ENCODE data around the gene ABAT.

ABAT gene

DNA sequence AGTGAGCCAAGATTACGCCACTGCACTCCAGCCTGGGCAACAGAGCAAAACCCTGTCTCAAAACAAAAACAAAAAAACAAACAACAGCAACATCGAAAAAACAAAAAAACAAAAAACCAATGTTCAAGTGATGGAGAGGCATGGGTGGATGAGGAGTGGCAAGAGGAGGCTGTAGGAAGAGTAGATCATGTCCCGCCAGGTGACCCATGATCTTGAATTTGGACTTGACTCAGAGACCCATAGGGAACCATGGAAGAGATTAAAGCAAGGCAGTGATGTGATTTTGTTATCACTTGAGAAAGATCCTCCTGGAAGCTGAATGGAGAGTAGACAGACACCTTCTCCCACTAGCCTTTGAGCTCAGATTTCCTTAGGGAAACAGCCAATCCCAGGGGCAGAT is 11.2 kb downstream of the ABAT start:
- TF ChIP-seq TAF1 (IDR thresholded peaks at IDR 0.05; ENCODE audit: borderline replicate concordance, insufficient read depth, low read length) (no peak), FOXP2 (optimal IDR thresholded peaks at IDR 0.05; ENCODE audit: borderline replicate concordance, extremely low read depth, extremely low read length, insufficient read depth) (no peak), SIN3A (IDR thresholded peaks at IDR 0.05; ENCODE audit: borderline replicate concordance, insufficient read depth, low read length) (no peak), POLR2AphosphoS5 (IDR thresholded peaks at IDR 0.05; ENCODE audit: low read depth, low read length) (no peak)
- TF ChIP-seq, protein P1, sequence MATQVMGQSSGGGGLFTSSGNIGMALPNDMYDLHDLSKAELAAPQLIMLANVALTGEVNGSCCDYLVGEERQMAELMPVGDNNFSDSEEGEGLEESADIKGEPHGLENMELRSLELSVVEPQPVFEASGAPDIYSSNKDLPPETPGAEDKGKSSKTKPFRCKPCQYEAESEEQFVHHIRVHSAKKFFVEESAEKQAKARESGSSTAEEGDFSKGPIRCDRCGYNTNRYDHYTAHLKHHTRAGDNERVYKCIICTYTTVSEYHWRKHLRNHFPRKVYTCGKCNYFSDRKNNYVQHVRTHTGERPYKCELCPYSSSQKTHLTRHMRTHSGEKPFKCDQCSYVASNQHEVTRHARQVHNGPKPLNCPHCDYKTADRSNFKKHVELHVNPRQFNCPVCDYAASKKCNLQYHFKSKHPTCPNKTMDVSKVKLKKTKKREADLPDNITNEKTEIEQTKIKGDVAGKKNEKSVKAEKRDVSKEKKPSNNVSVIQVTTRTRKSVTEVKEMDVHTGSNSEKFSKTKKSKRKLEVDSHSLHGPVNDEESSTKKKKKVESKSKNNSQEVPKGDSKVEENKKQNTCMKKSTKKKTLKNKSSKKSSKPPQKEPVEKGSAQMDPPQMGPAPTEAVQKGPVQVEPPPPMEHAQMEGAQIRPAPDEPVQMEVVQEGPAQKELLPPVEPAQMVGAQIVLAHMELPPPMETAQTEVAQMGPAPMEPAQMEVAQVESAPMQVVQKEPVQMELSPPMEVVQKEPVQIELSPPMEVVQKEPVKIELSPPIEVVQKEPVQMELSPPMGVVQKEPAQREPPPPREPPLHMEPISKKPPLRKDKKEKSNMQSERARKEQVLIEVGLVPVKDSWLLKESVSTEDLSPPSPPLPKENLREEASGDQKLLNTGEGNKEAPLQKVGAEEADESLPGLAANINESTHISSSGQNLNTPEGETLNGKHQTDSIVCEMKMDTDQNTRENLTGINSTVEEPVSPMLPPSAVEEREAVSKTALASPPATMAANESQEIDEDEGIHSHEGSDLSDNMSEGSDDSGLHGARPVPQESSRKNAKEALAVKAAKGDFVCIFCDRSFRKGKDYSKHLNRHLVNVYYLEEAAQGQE (IDR thresholded peaks at IDR 0.05; ENCODE audit: insufficient read depth in 1 of 2, low read depth in 2 of 2, low read length in 2 of 2): no peak

DNA sequence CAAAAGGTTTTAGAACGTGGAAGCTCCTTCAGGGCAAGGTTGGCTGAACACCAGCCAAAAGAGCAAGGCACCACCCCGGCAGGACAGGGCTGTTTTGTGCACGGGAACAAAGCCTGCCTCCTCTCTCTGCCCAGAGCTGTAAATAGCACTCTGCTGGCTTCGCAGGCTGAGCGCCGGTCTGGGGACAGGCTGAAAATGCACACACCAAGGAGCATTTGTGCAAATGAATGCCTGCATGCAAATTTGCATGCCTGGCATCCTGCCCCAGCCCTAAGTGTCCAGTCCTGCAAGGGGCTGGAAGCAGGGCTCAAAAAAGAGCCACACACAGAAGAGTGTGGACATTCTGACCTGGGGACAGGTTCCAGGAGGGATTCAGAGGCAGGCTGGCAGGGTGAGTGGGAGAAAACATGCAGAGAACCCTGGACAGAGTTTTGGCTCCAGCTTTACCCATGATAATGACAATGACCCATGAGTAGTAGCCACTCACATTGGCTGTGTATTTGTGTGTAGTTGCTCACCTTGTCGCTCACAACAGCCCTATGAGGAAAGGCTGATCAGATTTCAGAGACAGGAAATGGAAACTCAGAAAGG is 11.7 kb downstream of the ABAT start:
- no peak for TF ChIP-seq FOXP2 (optimal IDR thresholded peaks at IDR 0.05; ENCODE audit: borderline replicate concordance, extremely low read depth, extremely low read length, insufficient read depth)
- TF ChIP-seq TAF1 (IDR thresholded peaks at IDR 0.05; ENCODE audit: borderline replicate concordance, insufficient read depth, low read length): no peak
- no peak for TF ChIP-seq SIN3A (IDR thresholded peaks at IDR 0.05; ENCODE audit: borderline replicate concordance, insufficient read depth, low read length)
- no peak for TF ChIP-seq POLR2AphosphoS5 (IDR thresholded peaks at IDR 0.05; ENCODE audit: low read depth, low read length)
- TF ChIP-seq, protein P1 (IDR thresholded peaks at IDR 0.05; ENCODE audit: insufficient read depth in 1 of 2, low read depth in 2 of 2, low read length in 2 of 2): no peak

GRCh38 chr16:8686879-8687278 is 12.5 kb downstream of the ABAT start:
- TF ChIP-seq TAF1 (IDR thresholded peaks at IDR 0.05; ENCODE audit: borderline replicate concordance, insufficient read depth, low read length) (no peak), FOXP2 (optimal IDR thresholded peaks at IDR 0.05; ENCODE audit: borderline replicate concordance, extremely low read depth, extremely low read length, insufficient read depth) (no peak), SIN3A (IDR thresholded peaks at IDR 0.05; ENCODE audit: borderline replicate concordance, insufficient read depth, low read length) (no peak), POLR2AphosphoS5 (IDR thresholded peaks at IDR 0.05; ENCODE audit: low read depth, low read length) (no peak)
- TF ChIP-seq, protein P1 (IDR thresholded peaks at IDR 0.05; ENCODE audit: insufficient read depth in 1 of 2, low read depth in 2 of 2, low read length in 2 of 2): no peak

DNA sequence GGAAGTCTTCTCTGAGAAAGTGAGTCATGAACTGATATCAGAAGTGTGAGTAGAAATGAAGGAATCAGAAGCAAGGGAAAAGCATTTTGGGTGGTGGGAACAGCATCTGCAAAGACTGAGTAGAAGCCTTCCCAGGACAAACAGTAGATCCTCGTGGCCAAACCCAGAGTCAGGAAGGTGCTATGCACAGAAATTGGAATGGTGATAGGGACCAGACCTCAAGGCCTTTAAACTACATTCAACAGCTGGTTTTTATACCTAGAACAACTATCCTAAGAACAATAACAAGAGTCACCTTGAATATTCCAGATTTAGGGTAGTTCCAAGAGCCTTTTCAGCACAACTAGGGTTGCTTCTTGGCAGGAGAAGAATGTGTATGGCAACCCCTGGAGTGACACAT is 15.3 kb downstream of the ABAT start:
- TF ChIP-seq SIN3A (IDR thresholded peaks at IDR 0.05; ENCODE audit: borderline replicate concordance, insufficient read depth, low read length) (no peak), POLR2AphosphoS5 (IDR thresholded peaks at IDR 0.05; ENCODE audit: low read depth, low read length) (no peak), FOXP2 (optimal IDR thresholded peaks at IDR 0.05; ENCODE audit: borderline replicate concordance, extremely low read depth, extremely low read length, insufficient read depth) (no peak), TAF1 (IDR thresholded peaks at IDR 0.05; ENCODE audit: borderline replicate concordance, insufficient read depth, low read length) (no peak)

- no peak for TF ChIP-seq POLR2AphosphoS5 (IDR thresholded peaks at IDR 0.05; ENCODE audit: low read depth, low read length)
- TF ChIP-seq, protein P1 (IDR thresholded peaks at IDR 0.05; ENCODE audit: insufficient read depth in 1 of 2, low read depth in 2 of 2, low read length in 2 of 2): no peak
- no peak for TF ChIP-seq SIN3A (IDR thresholded peaks at IDR 0.05; ENCODE audit: borderline replicate concordance, insufficient read depth, low read length)
- no peak for TF ChIP-seq TAF1 (IDR thresholded peaks at IDR 0.05; ENCODE audit: borderline replicate concordance, insufficient read depth, low read length)
- TF ChIP-seq FOXP2 (optimal IDR thresholded peaks at IDR 0.05; ENCODE audit: borderline replicate concordance, extremely low read depth, extremely low read length, insufficient read depth): no peak
Measured at GRCh38 chr16:8691728-8692127, 17.3 kb downstream of the ABAT start.

All from PFSK-1 (cell line).